8988T (cell line): ENCODE measurements around the gene NCOR2.

Experiments used
- DNase-seq: peaks from one replicate; pipeline ENCODE4 v3.0.0; 2011

The NCOR2 gene

DNA sequence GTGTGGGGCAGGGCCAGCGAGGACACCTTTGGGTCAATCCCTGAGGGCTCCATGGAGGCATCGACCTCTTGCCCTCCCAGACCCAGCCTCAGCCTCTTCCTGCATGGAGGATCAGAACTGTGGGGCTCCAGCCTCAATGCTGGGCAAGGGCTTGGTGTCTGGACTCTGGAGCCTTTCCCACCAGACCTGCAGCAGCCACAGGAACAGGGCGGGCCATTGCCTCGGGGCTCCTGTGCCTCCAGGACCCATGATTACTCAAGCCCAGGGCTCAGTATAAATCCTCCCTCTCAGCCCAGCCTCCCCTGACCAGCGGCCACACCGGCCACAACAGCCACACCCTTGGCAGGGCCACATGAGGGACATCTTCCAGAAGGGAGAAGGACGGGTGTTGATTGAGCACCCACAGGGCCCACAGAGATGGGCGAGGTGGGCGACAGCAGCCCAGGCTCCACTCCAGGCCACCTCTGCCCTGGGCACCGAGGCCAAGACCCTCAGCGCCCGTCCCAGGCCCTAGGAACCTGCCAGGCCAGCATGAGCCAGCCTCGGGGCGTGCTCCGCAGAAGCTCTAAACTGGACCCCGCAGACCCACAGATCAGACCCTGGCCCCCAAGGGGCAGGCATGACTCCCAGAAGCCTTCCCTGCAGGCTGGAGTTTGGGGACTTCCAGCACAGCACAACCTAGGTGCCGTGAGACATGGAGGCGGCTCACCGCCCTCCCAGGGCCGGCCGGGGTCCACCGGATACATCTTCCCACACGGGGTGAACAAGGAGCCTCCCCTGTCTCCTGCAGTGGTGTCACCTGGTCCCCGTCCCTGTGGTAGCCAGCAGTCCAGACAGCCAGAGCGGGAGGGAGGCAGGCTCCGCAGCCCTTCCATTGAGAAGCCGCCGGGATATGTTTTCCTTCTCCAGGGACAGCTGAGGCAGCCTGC, 25.1 kb downstream of the NCOR2 start:
- DNase-seq, result no peak

DNA sequence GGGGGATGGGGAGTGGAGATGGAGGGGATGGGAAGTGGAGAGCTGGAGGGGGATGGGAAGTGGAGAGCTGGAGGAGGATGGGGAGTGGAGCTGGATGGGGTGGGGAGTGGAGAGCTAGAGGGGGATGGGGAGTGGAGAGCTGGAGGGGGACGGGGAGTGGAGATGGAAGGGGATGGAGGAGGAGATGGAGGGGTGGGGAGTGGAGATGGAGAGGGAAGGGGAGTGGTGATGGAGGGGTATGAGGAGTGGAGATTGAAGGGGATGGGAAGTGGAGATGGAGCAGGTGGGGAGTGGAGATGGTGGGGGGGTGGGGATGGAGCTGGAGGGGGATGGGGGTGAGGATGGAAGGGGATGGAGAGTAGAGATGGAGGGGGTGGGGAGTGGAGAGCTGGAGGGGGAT, 26.1 kb downstream of the NCOR2 start:
- no peak for DNase-seq

DNA sequence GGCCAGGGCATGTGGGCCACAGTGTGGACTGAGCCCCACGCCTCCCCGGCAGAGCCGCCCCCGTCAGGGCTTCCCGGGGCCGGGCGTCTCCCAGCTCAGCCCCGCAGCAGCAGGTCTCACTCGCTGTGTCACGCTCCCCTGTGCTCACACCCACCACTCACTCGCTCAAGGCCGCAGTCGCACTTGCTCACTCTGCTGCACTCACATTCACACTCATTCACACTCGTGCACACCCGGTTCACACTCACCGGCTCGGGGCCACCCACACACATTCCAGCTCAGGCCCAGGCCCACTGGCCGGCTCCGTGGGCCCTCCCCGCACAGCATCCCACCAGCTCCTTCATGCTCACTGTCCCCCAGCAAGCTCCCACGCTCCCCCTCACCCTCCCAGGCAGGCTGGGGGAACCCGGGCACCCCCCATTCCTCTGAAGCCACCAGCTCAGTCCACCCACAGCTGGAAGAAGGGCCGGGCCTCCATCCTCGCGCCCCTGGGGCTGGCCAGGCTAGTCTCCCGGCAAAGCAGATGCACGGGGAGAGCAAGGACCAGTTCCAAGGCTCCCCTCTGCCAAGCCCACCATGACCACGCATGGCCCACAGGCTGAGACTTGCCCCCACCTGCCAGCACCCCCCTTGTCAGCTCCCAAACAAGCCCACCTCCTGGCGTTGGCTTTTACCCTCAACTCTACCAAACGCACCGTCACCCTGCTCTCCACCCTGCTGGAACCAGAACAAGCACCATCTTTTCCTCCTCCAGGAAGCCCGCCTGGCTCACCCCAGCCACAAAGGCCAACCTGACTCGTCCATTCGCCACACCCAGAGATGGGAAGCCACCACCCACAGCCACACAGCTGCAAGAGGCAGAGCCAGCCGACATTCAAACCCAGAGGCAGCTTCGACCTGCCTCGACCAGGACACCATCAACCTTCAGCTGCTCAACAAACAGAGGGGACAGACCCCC, 28.0 kb downstream of the NCOR2 start:
- DNase-seq, result no peak

DNA sequence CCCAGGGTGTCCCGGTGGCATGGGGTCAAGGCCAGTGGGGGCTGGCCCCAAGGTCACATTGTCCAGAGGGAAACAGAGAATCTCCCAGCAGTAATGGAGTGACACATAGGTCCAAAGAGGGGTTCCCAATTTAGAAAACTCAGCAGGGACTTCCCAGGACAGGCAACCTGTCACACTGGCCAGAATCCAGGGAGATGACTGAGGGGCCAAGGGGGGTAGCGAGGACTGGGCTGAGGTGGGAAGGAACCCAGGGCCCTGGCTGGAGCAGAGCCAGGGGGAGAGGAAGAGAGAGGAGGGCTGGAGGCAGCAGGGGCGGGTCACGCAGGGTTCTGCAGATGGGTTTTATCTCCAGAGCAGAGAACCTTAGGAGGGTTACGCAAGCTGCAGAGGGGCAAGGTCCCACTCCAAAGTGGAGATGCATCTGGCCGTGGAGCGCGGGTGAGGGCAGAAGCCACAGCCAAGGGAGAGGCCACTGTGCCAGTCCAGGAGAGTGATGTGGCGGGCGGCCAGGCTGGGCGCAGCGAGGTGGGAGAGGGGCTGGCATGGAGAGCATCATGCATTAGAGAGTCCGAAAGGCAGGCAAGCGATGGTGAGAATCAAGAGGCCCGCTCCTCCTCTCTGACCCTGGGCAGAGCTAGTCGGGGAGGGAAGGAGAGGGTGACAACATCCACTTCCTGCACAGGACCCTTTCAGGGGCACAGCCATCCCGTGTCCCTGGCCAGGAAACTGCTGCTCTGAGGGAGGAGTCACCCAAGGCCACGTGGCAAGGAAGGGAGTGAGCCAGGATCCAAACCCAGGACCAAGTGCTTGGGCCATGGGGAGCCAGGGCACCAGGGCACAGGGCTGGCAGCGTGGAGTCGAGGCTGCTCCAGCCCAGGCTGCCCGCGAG, 29.0 kb downstream of the NCOR2 start:
- no peak for DNase-seq

DNA sequence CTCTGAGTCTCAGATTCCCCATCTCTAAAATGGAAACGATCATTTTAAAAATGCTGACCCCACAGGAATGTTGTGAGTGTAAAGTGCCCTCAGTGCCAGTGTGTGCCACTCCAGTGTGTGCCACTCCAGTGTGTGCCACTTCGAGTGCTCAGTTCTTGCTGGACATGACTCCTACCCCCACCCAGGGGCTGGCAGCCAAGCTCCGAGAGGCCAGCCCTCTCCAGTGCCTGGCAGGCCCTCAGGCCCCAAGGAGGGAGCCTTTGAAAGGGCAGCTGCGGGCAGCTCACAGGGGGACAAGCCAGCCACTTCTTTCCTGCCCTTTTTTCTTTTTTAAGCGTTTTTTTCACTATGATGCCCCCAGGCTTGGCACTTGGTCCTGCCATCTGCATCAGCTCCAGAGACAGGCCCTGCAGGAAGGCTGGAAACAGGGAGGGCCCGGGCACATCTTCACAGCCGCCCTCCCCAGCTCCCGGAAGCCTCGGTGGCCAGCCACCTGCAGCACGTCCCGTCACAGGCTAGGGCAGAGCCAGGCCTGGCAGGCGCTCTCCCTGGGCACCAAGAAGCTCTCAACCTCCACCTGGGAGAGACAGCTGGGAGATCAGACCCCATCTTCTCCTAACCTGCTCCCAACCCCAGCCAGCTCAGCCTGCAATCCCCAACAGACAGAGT, 29.8 kb downstream of the NCOR2 start:
- DNase-seq, result no peak

DNA sequence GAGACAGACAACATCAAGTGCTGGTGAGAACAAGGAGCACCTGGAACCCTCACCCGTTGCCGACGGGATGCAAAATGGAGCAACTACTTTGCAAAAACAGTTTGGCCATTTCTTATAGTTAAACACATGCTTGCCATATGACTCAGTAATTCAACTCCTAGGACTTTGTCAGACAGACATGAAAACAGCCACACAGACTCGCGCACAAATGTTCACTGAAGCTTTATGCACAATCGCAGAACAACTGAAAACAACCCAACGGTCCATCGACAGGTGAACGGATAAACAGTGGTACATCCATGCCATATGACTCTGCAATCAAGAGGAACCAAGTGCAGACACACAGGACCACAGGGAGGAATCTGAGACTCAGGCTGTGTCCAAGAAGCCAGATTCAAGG, 30.8 kb downstream of the NCOR2 start:
- DNase-seq, result no peak

DNA sequence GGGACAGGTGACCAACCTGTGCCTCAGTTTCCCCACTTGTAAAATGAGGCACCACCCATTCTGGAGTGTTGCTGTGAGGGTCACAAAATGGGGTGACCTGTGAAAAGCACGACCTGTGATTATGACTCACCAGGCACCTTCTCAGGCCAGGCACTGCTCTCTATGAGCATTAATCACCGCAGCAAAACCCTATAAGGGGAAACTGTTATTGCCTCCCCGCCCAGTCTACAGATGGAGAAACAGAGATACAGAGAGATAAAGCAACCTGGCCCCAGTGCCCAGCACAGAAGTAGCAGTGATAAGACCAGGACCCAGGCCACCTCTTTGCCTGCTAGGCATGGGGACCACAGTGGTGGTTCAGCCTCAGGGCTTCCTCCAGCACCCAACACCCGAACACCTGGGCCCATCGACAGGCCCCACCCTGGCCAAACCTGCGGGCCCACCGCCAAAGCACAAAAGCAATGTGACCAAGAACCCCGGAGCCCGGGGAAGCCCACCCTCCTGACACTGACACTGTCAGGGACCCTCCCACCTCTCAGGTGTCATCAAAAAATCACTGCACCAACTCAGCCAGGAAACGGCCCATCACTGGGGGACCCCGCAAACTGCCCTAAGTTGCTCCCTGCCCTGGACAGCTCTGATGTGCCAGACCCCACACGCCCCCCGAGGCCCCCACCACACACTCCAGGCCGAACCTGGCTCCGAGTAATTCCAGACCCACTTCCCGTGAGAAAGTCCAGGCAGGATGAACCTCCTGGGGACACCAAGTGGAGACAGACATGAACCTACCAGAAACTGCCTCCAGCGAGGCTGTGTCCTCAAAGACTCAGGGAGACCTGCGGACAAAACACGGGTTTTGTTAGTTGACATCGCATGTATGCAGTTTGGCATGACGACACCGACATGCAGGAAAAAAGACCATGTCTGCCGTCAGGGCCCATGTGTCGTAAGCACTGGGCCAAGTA, 32.4 kb downstream of the NCOR2 start:
- no peak for DNase-seq

DNA sequence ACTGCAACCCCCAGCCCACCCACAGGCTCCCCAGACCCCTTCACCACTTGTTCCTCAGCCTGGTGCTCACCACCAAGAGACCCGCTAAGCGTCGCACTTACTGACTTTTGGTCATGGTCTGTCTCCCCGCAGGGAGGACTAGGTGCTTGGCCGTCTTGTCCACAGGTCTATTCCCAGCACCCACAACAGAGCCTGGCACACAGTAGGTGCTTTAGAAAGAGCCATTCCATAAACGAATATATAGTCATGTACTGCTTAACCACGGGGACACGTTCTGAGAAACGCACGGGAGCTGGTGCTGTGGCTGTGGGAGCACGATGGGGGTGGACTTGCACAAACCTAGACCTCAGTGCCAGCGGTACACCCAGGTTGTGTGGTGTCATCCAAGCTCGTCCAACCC, 34.0 kb downstream of the NCOR2 start:
- DNase-seq, result no peak

DNA sequence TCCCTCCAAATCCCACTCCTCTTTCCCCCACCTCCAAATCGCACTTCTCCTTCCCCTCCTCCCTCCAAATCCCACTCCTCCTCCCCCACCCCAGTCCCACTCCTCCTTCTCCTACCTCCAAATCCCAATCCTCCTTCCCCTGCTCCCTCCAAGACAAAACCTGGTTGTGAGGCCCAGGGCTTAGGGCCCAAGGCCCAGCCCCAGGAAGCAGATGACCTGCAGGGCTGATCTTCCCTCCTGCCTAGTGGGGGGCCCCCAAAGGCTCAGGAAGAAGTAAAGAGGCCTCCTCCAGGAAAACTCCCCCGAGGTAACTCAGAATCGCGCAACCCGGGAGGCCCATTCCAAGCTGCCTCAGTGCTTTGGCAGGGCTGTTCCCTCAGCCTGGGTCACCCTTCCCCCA, 34.4 kb downstream of the NCOR2 start:
- no peak for DNase-seq

DNA sequence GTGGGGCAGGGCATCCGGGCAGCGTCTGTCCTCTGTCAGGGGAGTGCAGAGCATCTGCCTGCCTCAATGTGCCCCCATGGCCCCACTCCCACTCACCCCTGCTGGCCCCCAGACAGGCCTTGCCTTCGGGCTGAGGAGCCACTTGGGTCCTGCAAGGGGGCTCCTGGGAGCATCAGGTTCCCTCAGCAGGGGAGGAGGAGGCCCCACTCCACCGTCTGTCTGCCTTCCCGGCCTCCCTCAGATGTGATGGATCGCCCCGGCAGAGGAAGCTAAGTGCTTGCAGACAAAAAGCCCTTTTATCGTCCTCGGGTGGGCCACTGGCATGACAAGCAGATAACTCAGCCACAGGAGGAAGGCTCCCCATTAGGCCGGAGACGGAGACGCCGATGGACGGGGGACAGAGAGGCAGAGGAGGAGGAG, 35.1 kb downstream of the NCOR2 start:
- no peak for DNase-seq

DNA sequence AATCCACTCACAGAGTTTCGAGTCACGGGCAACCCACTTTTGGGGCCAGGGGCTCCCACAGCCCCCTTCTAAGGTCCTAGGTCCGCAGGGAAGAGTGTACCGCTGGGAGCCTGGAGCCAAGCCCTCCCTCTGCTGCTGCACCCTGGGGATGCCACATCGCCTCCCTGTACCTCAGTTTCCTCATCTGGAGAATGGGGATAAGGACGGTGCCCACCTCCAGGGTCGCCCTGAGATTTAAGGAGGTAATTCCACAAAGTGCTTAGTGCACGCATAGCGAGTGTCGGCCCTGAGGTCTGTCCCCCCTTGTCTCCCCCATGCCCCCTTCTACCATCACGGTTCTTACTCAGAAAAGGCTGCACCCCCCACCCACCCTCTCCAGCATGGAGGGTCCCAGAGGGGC, 35.5 kb downstream of the NCOR2 start:
- DNase-seq, result no peak

DNA sequence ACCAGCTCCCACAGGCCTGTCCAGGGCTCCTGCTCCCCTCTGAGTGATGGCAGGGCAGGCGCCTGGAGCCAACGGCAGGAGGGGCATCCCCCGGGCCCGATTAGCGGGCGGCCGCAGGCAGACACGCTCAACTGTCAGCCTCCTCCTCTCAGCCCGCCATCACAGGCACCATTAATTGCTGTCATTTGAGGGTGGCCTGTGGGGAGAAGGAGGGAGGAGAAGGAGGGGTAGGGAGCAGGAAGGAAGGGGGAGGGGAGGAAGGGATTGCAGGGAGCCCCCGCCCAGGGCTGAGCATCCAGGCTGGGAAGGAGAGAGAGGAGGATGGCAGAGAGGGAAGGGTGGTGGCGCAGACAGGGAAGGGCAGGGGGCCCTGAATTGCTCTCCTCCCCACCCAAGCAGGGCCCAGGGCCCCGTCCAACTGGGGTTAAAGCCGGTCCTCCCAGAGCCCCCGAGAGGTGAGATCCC, 36.1 kb downstream of the NCOR2 start:
- no peak for DNase-seq

DNA sequence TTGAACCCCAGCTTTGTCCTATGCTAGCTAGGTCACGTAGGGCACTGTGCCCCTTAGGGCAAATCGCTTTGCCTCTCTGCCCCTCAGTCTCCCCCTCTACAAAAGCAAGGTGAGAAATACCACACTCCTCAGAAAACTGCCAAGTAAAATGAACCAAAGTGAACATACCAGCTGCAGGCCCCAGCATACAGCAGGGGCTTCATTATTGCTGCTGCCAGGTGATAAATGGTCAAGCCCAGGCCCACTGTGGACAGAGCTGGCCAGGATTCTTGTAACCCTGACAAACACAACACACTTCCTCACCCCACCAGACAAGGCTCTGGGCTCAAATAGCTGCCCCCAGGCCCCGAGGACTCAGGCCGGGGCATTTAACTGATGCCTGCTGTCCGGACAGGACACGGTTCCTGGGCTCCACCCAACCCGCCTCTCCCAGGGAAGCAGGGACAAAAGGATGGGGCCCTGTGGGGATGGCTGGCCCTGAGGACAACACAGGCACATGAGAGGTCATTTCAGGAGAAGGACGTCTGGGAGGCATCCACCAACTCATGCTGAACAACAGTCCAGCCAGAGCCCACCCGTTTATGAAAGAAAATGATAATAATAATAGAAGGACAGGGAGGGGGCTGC, 36.7 kb downstream of the NCOR2 start:
- no peak for DNase-seq

DNA sequence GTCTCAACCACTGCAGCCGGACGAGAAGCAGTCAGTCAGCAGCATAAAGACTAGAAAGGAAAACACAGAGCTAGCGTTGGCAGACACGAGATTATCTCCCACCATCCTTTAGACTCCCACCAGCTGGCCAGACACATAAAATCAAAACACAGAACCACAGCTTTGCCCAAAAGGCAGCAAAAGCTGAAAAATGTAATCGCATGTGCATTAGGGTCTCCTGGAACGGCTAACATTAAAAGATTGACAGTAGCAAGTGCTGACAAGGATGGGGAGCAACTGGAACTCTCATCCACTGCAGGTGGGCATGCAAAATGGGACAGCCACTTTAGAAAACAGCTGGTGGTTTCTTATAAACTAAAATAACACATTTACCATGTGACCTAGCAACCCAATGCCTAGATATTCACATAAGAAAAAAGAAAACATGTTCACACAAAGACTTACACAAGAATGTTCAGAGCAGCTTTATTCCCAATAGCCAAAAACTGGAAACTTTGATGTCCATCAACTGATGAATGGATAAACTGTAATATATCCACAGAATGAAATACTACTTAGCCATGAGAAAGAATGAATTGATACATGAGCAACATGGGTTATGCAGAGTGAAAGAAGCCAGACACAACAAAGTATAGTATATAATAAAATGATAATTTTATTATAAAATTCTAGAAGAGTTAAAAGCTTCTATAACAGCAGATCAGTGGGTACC, 37.7 kb downstream of the NCOR2 start:
- no peak for DNase-seq

DNA sequence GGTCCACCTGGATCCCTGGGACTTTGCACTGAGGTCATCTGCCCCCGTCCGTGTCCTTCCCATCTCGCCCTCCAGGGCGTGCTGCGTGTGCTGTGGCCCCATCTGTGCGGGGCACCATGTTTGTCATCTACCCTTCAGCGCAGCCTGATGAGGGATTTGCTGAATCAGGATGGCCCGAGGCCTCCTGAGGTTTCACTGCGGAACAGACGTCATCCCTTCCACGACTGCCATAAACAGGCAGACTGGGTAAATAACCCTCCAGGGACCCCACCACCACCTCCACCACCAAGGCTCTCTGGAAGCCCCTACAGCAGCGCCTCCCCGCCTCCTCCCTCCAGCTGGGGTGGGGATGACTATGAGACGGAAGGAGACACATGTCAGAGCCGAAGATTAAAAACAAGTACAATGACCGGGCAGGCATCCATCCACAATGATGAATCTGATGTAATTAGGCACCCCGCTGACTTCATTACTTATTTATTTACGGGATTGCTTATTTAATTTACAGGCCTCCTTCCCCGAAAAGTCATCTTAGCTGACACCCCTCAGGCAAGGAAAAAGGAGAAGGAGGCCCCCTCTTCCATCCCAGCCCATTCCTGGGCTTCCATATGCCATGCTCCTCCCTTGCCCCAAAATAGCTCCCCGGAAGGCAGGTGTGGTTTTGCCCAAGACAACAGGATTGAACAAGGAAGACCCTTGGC, 39.4 kb downstream of the NCOR2 start:
- no peak for DNase-seq

DNA sequence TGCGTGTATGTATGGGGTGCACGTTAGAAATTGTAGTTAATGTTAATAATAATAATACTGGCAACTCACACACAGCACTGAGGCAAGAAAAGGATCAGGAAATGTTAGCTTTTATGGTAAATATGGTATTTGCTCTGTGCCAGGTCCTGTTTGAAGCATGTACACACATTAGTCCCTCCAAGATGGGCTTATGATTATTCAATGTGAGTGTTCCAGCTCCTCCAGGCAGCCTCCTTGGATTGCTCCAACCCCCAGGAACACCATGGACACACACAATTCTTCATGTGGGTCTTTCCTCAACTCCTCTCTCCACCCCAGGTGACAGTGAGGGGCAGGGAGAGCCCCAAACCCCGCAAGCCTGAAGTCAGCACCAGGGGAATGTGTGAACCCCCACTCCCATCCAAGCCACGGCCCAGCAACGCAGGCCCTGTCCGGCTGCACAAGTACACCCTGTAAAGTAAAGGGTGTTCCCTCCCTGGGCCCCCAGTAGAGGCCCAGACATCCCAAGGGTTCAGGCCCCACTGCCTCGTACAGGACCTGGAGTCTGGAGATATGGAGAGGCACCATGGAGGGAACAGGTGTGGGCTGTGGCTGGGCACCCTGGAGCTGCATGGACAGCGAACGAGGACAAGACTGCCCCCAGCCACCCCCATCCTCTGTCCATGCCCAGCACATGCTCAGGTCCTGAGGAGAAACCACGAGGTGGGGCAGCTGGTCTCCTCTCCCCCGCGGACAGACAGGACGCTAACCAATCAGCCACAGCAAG, 41.3 kb downstream of the NCOR2 start:
- no peak for DNase-seq

DNA sequence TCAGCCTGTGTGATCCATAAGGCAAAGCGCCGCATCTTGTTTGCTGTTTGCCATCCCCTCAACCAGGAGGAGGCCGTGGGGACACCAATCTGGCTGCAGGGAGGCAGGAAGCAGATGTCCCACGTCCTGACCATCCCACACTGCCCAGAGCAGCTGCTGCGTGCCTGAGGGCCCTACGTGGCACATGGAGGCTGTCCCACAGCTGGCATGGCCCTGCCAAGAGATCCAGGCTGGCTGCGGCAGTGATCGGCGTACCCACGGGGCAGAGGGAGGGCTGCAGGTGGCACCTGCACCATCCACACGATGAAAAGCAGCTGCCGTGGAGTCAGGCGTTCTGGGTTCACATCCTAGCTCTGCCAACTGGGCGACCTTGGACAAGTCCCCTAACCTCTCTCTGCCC, 42.0 kb downstream of the NCOR2 start:
- no peak for DNase-seq

DNA sequence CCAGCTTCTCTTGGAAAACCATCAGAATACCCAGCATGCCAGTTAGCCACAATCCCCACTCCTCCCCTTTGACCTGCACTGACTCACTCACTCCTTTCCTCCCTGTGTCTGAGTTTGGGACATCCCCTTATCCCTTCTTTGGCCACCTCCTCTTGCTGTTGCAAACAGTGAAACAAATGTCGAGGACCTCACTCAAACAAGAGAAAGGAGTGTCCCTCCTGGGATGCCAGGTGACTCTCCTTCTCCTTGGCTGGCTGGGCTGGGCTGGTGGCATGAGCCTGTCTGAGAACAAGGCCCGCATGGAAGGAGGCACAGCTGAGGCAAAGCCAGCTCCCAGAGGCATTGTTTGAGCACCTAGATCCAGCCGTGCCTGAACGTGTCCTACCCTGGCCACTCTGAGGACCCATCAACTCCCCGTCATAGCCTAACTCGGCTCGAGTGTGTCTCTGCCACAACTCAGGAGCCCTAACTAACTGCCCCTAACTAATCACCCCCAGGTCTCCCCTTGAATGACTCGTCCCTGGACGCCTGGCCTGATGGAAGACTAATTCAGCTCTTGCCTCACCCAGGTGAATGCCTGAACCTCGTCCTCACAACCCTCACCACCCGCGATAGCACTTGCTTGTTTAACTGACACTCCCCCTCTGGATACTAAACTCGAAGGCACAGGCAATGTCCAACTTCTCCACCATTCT, 43.0 kb downstream of the NCOR2 start:
- DNase-seq, result no peak
